GM23248 (cell line): Measurements from ENCODE around the gene ENOX1.

Experiments used
- EZH2 ChIP-seq: fragments of 200-600 bp; sonication (generic); IDR thresholded peaks from 2 replicates; pipeline ENCODE4 v1.6.1; 2018; ENCODE audit warnings: antibody characterized with exemption, mild to moderate bottlenecking; ENCODE audit not compliant: insufficient read depth, poor library complexity, severe bottlenecking
- EZH2phosphoT487 ChIP-seq: fragments of 200-600 bp; sonication (generic); IDR thresholded peaks from 2 replicates; pipeline ENCODE4 v1.6.1; 2018; ENCODE audit warnings: antibody characterized with exemption, moderate library complexity, mild to moderate bottlenecking, low read depth; ENCODE audit not compliant: insufficient read depth

DNA sequence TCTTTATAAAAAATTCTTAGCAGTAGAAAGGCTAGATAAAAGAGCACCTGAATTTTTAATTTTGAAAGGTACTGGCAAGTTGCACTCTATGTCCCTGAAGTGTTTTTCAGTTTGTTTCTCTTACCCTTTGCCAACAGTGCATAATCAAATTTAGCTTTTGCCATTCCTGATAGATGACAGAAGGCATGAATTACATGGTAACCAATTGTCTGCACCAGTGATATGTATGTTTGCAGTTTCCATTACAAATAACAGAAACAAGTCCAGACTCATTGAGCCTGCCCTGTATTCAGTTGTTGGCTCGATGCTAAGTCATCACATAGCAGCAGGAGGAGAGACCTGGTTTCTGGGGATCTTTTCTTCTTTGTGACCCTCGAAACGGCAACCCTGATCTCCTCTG lies 453.6 kb downstream of the ENOX1 start:
- TF ChIP-seq EZH2phosphoT487 (no peak), EZH2 (no peak)
